PC-9 (cell line): ENCODE data around the gene SMO. TPM values are rescaled to one million over a fixed set of nuclear protein-coding genes. Genes with fewer than 3 reads are reported as not detected.

Source experiments
- BruUV-seq: library from RNA; stranded (reverse); fragments of 400-500 nt; replicated peaks from 2 replicates; lab custom pipeline; 2021; lab: Mats Ljungman, UMichigan
- CTCF ChIA-PET: fragments of 300-600 bp; sonication (Branson Sonifier 250); formaldehyde crosslinking; loops from one replicate; lab custom pipeline; 2022; ENCODE audit warnings: antibody characterized with exemption; lab: Charles Lee
- POLR2A ChIA-PET: fragments of 300-600 bp; sonication (Branson Sonifier 250); formaldehyde crosslinking; loops from one replicate; lab custom pipeline; 2022; ENCODE audit warnings: antibody characterized with exemption; ENCODE audit not compliant: unreplicated experiment; lab: Charles Lee
- DNase-seq, 2 experiments: peaks; one replicate each; pipeline versions ENCODE4 v3.0.0 to v3.0.0-alpha.2; 2015 to 2022; ENCODE audit warnings: mixed read lengths in 1 of 2
- H2AFZ ChIP-seq: fragments of 200-600 bp; sonication (generic); 2 replicates; pipeline ENCODE4 v1.8.1; 2017; ENCODE audit warnings: antibody characterized with exemption
- H3F3A ChIP-seq: fragments of 200-600 bp; sonication (generic); 2 replicates; pipeline ENCODE4 v1.8.1; 2017; ENCODE audit warnings: antibody characterized with exemption, mild to moderate bottlenecking, low read depth; ENCODE audit not compliant: insufficient read depth
- H3K27ac ChIP-seq: fragments of 200-600 bp; sonication (generic); 2 replicates; pipeline ENCODE4 v1.6.1; 2016; ENCODE audit warnings: mixed run types
- H3K27me3 ChIP-seq: fragments of 200-600 bp; sonication (generic); 2 replicates; pipeline ENCODE4 v1.6.1; 2016; ENCODE audit warnings: low read depth, mixed run types; ENCODE audit not compliant: insufficient read depth
- H3K36me3 ChIP-seq: fragments of 200-600 bp; sonication (generic); 2 replicates; pipeline ENCODE4 v1.6.1; 2016; ENCODE audit warnings: low read depth, mixed run types
- H3K4me1 ChIP-seq: fragments of 200-600 bp; sonication (generic); replicated peaks from 2 replicates; pipeline ENCODE4 v1.6.1; 2016; ENCODE audit warnings: mixed run types; ENCODE audit not compliant: insufficient read depth
- H3K4me2 ChIP-seq: fragments of 200-600 bp; sonication (generic); 2 replicates; pipeline ENCODE4 v1.6.1; 2017; ENCODE audit warnings: mixed run types
- H3K4me3 ChIP-seq: fragments of 200-600 bp; sonication (generic); 2 replicates; pipeline ENCODE4 v1.6.1; 2016; ENCODE audit warnings: mixed run types
- H3K79me2 ChIP-seq: fragments of 200-600 bp; sonication (generic); 2 replicates; pipeline ENCODE4 v1.6.1; 2017; ENCODE audit warnings: low read depth, mixed run types
- H3K9me2 ChIP-seq: fragments of 200-600 bp; sonication (generic); 2 replicates; pipeline ENCODE4 v1.8.1; 2017; ENCODE audit warnings: mild to moderate bottlenecking; ENCODE audit not compliant: insufficient read depth
- H3K9me3 ChIP-seq: fragments of 200-600 bp; sonication (generic); 2 replicates; pipeline ENCODE4 v1.8.1; 2016; ENCODE audit warnings: low read depth; ENCODE audit not compliant: insufficient read depth
- H4K20me1 ChIP-seq: fragments of 200-600 bp; sonication (generic); 2 replicates; pipeline ENCODE4 v1.8.1; 2017; ENCODE audit not compliant: insufficient read depth
- CTCF ChIP-seq: fragments of 200-600 bp; sonication (generic); conservative IDR thresholded peaks from 2 replicates; pipeline ENCODE4 v1.6.1; 2017; ENCODE audit warnings: mixed run types, antibody characterized with exemption, mild to moderate bottlenecking, moderate library complexity
- EZH2 ChIP-seq: fragments of 200-600 bp; sonication (generic); IDR thresholded peaks from 2 replicates; pipeline ENCODE4 v1.8.0; 2017; ENCODE audit warnings: antibody characterized with exemption, low read depth
- intact Hi-C: fragments of 100-400 bp; cut with micrococcal nuclease; formaldehyde crosslinking; loops from one replicate; pipeline ENCODE4 v1.10.0; 2022; ENCODE audit not compliant: unreplicated experiment
- total RNA-seq: library from RNA; stranded (reverse); gene quantifications from 2 replicates; pipeline ENCODE4 v1.2.3, GENCODE V29; 2021

The SMO gene
- total RNA-seq, 1 experiment from 2014 or later = 1.2 TPM

DNA sequence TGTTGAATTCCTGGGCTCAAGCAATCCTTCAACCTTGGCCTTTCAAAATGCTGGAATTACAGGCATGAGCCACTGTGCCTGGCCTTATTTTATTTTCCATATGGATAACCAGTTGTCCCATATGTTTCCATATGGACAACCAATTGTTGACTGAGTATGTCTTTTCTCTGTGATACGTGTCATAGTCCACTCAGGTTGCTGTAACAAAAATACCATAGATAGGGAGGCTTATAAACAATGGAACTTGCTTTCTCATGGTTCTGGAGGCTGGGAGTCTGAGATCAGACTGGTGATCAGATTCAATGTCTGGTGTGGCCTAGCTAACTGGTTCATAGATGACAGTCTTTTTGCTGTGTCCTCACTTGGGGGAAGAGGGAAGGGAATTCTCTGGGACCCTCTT, 55.8 kb downstream of the SMO start:
- Histone ChIP-seq H3K4me3 (no peak overlapping the region), H3K9me2 (no peaks in the 10 kb centered on the region), H3K36me3 (no peaks in the 10 kb centered on the region), H3K27ac (no peak overlapping the region), H3K4me1 (no peaks in the 10 kb centered on the region), H3K9me3 (no peaks in the 10 kb centered on the region), H3K79me2 (no peaks in the 10 kb centered on the region), H2AFZ (no peak overlapping the region), H4K20me1 (no peaks in the 10 kb centered on the region), H3K27me3 (no peaks in the 10 kb centered on the region), H3F3A (no peaks in the 10 kb centered on the region), H3K4me2 (no peak overlapping the region)
- TF ChIP-seq CTCF (no peak), EZH2 (no peak)
- ChIA-PET CTCF (no interaction called here), POLR2A (interaction anchor here (0.6 kb wide), 1 partner anchor 148 kb away, joined by 3 read pairs; no protein-coding TSS in a partner anchor)
- intact Hi-C loops = no loop called here
- DNase-seq = no peak
- no TSS peak for BruUV-seq

GRCh38 chr7:129245533-129245932, 57.1 kb downstream of the SMO start:
- POLR2A ChIA-PET = no interaction called here
- intact Hi-C loops = no loop called here

GRCh38 chr7:129247087-129247486, 58.7 kb downstream of the SMO start:
- CTCF ChIA-PET = no interaction called here
- POLR2A ChIA-PET = interaction anchor here (0.6 kb wide), 1 partner anchor 1111 kb away, joined by 5 read pairs; no protein-coding TSS in a partner anchor
- intact Hi-C loops = no loop called here
- Histone ChIP-seq H3K4me3 (no peak overlapping the region), H3K9me2 (no peaks in the 10 kb centered on the region), H3K27me3 (no peaks in the 10 kb centered on the region), H2AFZ (no peak overlapping the region), H4K20me1 (no peaks in the 10 kb centered on the region), H3K9me3 (no peaks in the 10 kb centered on the region), H3K4me1 (no peaks in the 10 kb centered on the region), H3K79me2 (no peaks in the 10 kb centered on the region), H3K4me2 (no peak overlapping the region), H3F3A (no peaks in the 10 kb centered on the region), H3K27ac (no peak overlapping the region), H3K36me3 (no peaks in the 10 kb centered on the region)
- BruUV-seq = no TSS peak
- TF ChIP-seq CTCF = no peak
- TF ChIP-seq EZH2 = no peak
- no peak for DNase-seq

More at GRCh38 chr7:129245533-129245932, 57.1 kb downstream of the SMO start:
- no TSS peak for BruUV-seq
- TF ChIP-seq CTCF (no peak), EZH2 (no peak)
- Histone ChIP-seq H3F3A (no peaks in the 10 kb centered on the region), H3K9me2 (no peaks in the 10 kb centered on the region), H3K79me2 (no peaks in the 10 kb centered on the region), H3K27me3 (no peaks in the 10 kb centered on the region), H2AFZ (no peak overlapping the region), H3K36me3 (no peaks in the 10 kb centered on the region), H3K27ac (no peak overlapping the region), H4K20me1 (no peaks in the 10 kb centered on the region), H3K4me2 (no peak overlapping the region), H3K4me3 (no peak overlapping the region), H3K9me3 (no peaks in the 10 kb centered on the region), H3K4me1 (no peaks in the 10 kb centered on the region)
- CTCF ChIA-PET = no interaction called here
- no peak for DNase-seq
